HCT116 (cell line): Measurements from ENCODE around the gene EFR3B.

Experiments
- CEBPB ChIP-seq: IDR thresholded peaks from 2 replicates; pipeline ENCODE4 v1.6.1; 2012; ENCODE audit warnings: low read depth
- EGR1 ChIP-seq: IDR thresholded peaks from 2 replicates; pipeline ENCODE4 v1.6.1; 2012; ENCODE audit warnings: low read depth
- EZH2 ChIP-seq: fragments of 200-600 bp; sonication (generic); IDR thresholded peaks from 2 replicates; pipeline ENCODE4 v1.6.1; 2017; ENCODE audit warnings: antibody characterized with exemption, mixed run types
- JUND ChIP-seq: IDR thresholded peaks from 2 replicates; pipeline ENCODE4 v1.6.1; 2012
- MAX ChIP-seq: IDR thresholded peaks from 2 replicates; pipeline ENCODE4 v1.6.1; 2012
- POLR2A ChIP-seq: IDR thresholded peaks from 2 replicates; pipeline ENCODE4 v1.7.0; 2011; ENCODE audit warnings: borderline replicate concordance; ENCODE audit not compliant: insufficient read depth, insufficient read length; ENCODE audit errors: extremely low read depth
- POLR2AphosphoS5 ChIP-seq: IDR thresholded peaks from 2 replicates; pipeline ENCODE4 v1.6.1; 2011; ENCODE audit warnings: mild to moderate bottlenecking, low read depth, low read length, moderate library complexity
- RAD21 ChIP-seq: IDR thresholded peaks from 2 replicates; pipeline ENCODE4 v1.6.1; 2012; ENCODE audit warnings: low read depth, mild to moderate bottlenecking
- SP1 ChIP-seq: IDR thresholded peaks from 2 replicates; pipeline ENCODE4 v1.6.1; 2012; ENCODE audit warnings: low read depth
- YY1 ChIP-seq: IDR thresholded peaks from 2 replicates; pipeline ENCODE4 v1.6.1; 2011; ENCODE audit warnings: low read length, low read depth, moderate library complexity, mild to moderate bottlenecking; ENCODE audit not compliant: insufficient replicate concordance; ENCODE audit errors: extremely low read depth
- TF ChIP-seq, protein P1 (sequence below), 3 experiments: fragments of 200-600 bp in 1 of 3; sonication (generic) in 1 of 3; IDR thresholded peaks in 2 of 3; conservative IDR thresholded peaks in 1 of 3; 2 replicates each; pipeline ENCODE4 v1.5.1; 2012 to 2017; ENCODE audit warnings: low read depth in 2 of 3, low read length in 2 of 3, antibody characterized with exemption in 1 of 3, borderline replicate concordance in 1 of 3, control low read depth in 1 of 3, mild to moderate bottlenecking in 1 of 3, mixed read lengths in 1 of 3, mixed run types in 1 of 3, moderate library complexity in 1 of 3; ENCODE audit not compliant: insufficient read depth in 1 of 3
- TF ChIP-seq, protein P2 (sequence below): IDR thresholded peaks from 2 replicates; pipeline ENCODE4 v1.6.1; 2012; ENCODE audit warnings: low read depth

DNA sequence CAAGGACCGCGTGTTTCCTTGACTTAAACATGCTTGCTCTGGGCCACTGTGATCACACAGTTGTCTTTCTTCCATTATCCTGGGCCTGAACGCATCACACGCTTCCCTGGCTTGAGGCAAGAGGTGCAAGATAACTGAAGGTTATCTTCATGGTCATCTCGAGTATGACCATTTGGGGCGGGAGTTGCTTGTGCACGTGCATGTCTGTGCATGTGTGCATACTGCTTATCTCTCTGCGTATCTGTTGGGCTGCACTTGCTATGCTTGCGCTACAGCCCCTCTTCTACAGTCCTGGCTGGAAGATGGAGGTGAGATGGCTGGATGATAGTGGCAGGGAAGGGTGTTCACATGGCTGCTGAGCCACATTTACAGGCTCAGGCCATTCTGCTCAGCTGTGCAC lies 27.2 kb upstream of the EFR3B start:
- TF ChIP-seq, protein P1, sequence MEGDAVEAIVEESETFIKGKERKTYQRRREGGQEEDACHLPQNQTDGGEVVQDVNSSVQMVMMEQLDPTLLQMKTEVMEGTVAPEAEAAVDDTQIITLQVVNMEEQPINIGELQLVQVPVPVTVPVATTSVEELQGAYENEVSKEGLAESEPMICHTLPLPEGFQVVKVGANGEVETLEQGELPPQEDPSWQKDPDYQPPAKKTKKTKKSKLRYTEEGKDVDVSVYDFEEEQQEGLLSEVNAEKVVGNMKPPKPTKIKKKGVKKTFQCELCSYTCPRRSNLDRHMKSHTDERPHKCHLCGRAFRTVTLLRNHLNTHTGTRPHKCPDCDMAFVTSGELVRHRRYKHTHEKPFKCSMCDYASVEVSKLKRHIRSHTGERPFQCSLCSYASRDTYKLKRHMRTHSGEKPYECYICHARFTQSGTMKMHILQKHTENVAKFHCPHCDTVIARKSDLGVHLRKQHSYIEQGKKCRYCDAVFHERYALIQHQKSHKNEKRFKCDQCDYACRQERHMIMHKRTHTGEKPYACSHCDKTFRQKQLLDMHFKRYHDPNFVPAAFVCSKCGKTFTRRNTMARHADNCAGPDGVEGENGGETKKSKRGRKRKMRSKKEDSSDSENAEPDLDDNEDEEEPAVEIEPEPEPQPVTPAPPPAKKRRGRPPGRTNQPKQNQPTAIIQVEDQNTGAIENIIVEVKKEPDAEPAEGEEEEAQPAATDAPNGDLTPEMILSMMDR (IDR thresholded peaks at IDR 0.05 in 2 of 3, conservative IDR thresholded peaks at IDR 0.05 in 1 of 3; ENCODE audit: borderline replicate concordance in 1 of 3, insufficient read depth in 1 of 3, low read depth in 2 of 3, low read length in 2 of 3), result no peak
- TF ChIP-seq SP1 (no peak), POLR2A (no peak), EZH2 (no peak), YY1 (no peak), JUND (no peak), EGR1 (no peak), POLR2AphosphoS5 (no peak), CEBPB (no peak), MAX (no peak), RAD21 (no peak)
- TF ChIP-seq, protein P2, sequence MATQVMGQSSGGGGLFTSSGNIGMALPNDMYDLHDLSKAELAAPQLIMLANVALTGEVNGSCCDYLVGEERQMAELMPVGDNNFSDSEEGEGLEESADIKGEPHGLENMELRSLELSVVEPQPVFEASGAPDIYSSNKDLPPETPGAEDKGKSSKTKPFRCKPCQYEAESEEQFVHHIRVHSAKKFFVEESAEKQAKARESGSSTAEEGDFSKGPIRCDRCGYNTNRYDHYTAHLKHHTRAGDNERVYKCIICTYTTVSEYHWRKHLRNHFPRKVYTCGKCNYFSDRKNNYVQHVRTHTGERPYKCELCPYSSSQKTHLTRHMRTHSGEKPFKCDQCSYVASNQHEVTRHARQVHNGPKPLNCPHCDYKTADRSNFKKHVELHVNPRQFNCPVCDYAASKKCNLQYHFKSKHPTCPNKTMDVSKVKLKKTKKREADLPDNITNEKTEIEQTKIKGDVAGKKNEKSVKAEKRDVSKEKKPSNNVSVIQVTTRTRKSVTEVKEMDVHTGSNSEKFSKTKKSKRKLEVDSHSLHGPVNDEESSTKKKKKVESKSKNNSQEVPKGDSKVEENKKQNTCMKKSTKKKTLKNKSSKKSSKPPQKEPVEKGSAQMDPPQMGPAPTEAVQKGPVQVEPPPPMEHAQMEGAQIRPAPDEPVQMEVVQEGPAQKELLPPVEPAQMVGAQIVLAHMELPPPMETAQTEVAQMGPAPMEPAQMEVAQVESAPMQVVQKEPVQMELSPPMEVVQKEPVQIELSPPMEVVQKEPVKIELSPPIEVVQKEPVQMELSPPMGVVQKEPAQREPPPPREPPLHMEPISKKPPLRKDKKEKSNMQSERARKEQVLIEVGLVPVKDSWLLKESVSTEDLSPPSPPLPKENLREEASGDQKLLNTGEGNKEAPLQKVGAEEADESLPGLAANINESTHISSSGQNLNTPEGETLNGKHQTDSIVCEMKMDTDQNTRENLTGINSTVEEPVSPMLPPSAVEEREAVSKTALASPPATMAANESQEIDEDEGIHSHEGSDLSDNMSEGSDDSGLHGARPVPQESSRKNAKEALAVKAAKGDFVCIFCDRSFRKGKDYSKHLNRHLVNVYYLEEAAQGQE, result no peak
